ENCODE results near the gene SLC16A1. TPM values are rescaled to one million over a fixed set of nuclear protein-coding genes. Genes with fewer than 3 reads are reported as not detected.

Gene SLC16A1
- total RNA-seq, 1 experiment from 2014 or later = 101 TPM

DNA sequence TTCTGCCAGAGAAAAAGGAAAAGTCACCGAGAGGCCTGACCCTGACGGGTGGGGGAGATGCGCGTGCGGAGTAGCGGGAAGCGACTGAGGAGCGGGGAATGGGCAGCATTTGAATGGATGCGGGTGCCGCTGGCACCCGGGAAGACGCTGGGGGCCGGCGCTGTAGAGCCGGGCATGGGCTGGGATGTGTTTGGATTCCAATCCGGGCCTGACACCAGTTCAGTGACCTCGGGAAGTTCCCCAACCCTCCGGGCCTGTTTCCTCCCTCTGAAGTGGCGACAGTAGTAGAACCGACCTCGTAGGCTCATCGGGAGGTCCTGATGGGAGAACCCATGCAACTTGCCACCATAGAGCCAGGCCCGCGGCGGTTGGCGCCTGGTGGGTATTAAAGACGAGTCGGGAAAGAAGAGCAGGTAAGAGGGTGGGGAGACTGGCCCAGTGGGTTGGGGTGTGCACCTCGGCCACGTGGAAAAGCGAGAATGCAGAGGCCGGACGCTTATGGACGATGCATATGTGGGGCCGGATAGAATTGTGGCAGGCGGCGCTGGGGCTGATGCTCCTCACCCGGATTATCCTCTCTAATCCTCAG is 642 bp upstream of the SLC16A1 start:
- H3K27me3 ChIP-seq (replicated peaks; ENCODE audit: insufficient read depth, low read depth, low read length, poor library complexity) = no peaks in the 10 kb centered on the region
- BruUV-seq (replicated peaks) = TSS peak; percentile 46
- H3K27ac ChIP-seq (ENCODE audit: low read depth, low read length, poor library complexity, severe bottlenecking) = peak overlapping the region; percentile 89
- DNase-seq (ENCODE audit: low spot score) = no peak
- intact Hi-C loops (cut with micrococcal nuclease; ENCODE audit: unreplicated experiment) = no loop called here
- CTCF ChIA-PET = interaction anchor here (1.2 kb wide), 1 partner anchor 116 kb away, joined by 6 read pairs; the partner anchor contains the start of gene LRIG2
- H3K4me1 ChIP-seq (ENCODE audit: insufficient read depth, low read length, poor library complexity, severe bottlenecking) = peaks cover 22% of the 10 kb centered on the region
- no peaks in the 10 kb centered on the region for H3K9me3 ChIP-seq (ENCODE audit: low read depth, low read length, poor library complexity, severe bottlenecking)
- H3K36me3 ChIP-seq (ENCODE audit: insufficient read depth, low read length, poor library complexity, severe bottlenecking) = peaks cover 22% of the 10 kb centered on the region
- TF ChIP-seq EZH2 (IDR thresholded peaks at IDR 0.05; ENCODE audit: borderline replicate concordance, low read depth, low read length, poor library complexity, severe bottlenecking) = no peak
- TF ChIP-seq, protein P1, sequence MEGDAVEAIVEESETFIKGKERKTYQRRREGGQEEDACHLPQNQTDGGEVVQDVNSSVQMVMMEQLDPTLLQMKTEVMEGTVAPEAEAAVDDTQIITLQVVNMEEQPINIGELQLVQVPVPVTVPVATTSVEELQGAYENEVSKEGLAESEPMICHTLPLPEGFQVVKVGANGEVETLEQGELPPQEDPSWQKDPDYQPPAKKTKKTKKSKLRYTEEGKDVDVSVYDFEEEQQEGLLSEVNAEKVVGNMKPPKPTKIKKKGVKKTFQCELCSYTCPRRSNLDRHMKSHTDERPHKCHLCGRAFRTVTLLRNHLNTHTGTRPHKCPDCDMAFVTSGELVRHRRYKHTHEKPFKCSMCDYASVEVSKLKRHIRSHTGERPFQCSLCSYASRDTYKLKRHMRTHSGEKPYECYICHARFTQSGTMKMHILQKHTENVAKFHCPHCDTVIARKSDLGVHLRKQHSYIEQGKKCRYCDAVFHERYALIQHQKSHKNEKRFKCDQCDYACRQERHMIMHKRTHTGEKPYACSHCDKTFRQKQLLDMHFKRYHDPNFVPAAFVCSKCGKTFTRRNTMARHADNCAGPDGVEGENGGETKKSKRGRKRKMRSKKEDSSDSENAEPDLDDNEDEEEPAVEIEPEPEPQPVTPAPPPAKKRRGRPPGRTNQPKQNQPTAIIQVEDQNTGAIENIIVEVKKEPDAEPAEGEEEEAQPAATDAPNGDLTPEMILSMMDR (conservative IDR thresholded peaks at IDR 0.05; ENCODE audit: low read depth, low read length) = no peak
- POLR2A ChIA-PET (ENCODE audit: low non-redundant PET) = no interaction called here
- peak overlapping the region; percentile 94 for H3K4me3 ChIP-seq (ENCODE audit: low read depth, low read length, poor library complexity, severe bottlenecking)

DNA sequence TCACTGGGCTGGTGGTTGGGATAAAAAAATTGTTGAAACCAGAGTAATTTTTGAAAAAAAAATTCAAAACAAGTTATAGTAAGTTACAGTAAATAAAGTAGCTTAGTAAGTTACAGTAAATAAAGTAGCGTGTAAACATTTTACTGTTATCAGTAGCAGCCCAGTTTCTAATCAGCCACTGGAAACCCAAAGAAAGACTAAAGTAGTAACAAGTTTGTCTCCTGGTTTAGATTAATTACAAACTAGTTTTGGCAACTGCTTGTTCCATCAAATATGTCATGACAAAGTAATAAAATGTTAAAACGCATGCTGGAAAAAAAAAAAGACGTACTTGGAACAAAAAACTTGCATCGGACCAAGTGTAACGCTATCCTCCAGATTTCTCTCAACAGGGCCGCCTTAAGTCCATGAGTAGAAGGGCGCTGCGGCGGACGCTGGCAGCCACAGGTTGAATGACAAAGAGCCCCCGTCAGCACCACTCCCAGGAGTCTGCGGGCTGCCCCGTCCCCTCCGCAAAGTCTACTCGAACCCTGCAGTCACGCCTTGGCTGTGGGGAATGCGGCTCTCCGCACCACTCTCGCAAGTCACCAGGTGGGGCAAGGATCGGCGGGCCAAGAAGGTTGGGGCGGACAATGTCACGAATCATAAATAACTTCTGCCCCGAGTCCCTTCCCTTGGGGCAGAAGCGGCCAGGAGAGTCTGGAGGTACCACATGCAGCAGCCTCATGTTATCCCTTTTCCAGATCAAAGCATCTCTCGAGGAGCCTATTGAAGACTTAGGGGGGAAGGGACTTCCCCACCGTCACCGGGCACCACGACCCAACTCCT is 837 bp downstream of the SLC16A1 start:
- peak; percentile 76 for DNase-seq (ENCODE audit: low spot score)
- TF ChIP-seq, protein P1 (conservative IDR thresholded peaks at IDR 0.05; ENCODE audit: low read depth, low read length) = no peak
- TF ChIP-seq EZH2 (IDR thresholded peaks at IDR 0.05; ENCODE audit: borderline replicate concordance, low read depth, low read length, poor library complexity, severe bottlenecking) = no peak
- no peaks in the 10 kb centered on the region for H3K27me3 ChIP-seq (replicated peaks; ENCODE audit: insufficient read depth, low read depth, low read length, poor library complexity)
- peak overlapping the region; percentile 94 for H3K4me3 ChIP-seq (ENCODE audit: low read depth, low read length, poor library complexity, severe bottlenecking)
- H3K36me3 ChIP-seq (ENCODE audit: insufficient read depth, low read length, poor library complexity, severe bottlenecking) = peaks cover 8% of the 10 kb centered on the region
- H3K27ac ChIP-seq (ENCODE audit: low read depth, low read length, poor library complexity, severe bottlenecking) = peak overlapping the region; percentile 89
- intact Hi-C loops (cut with micrococcal nuclease; ENCODE audit: unreplicated experiment) = no loop called here
- ChIA-PET CTCF (interaction anchor here (0.5 to 1.7 kb wide), 3 partner anchors 118 to 350 kb away, joined by 4 to 7 read pairs (median 6); partner anchors contain the start of gene LRIG2), POLR2A (ENCODE audit: low non-redundant PET) (no interaction called here)
- BruUV-seq (replicated peaks) = TSS peak; percentile 39
- no peaks in the 10 kb centered on the region for H3K9me3 ChIP-seq (ENCODE audit: low read depth, low read length, poor library complexity, severe bottlenecking)
- peaks cover 22% of the 10 kb centered on the region for H3K4me1 ChIP-seq (ENCODE audit: insufficient read depth, low read length, poor library complexity, severe bottlenecking)

DNA sequence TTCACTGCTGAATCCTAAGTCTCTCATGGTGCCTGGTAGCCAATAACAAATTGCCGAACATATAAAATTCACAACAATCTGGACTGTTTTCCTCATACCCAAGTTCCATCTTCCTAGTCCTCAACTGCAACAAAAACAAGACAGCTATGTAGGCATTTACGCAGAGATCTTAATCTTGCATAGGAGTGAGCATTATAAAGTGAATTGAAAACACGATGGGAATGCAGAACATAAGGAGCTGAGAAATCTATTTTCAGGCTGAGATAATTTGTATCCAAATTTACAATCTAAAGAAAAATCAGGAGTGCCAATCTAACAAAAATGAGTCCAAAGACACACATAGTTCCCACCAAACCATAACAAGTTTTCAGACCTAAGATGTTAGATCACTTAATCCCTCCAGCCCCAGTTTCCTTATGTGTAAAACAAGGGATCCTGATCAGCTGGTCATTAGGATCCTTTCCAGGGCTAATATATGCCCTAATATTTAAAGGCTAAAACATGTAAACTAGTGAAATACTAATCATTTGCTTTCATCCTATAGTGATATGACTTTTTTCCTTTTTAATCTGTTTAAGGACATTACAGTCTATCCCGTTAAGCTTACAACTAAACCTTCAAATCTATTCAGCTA is 1.9 kb downstream of the SLC16A1 start:
- TF ChIP-seq, protein P1 (conservative IDR thresholded peaks at IDR 0.05; ENCODE audit: low read depth, low read length) = no peak
- Histone ChIP-seq H3K27ac (ENCODE audit: low read depth, low read length, poor library complexity, severe bottlenecking) (peak overlapping the region; percentile 89), H3K4me3 (ENCODE audit: low read depth, low read length, poor library complexity, severe bottlenecking) (peak overlapping the region; percentile 94), H3K27me3 (replicated peaks; ENCODE audit: insufficient read depth, low read depth, low read length, poor library complexity) (no peaks in the 10 kb centered on the region), H3K36me3 (ENCODE audit: insufficient read depth, low read length, poor library complexity, severe bottlenecking) (peaks cover 6% of the 10 kb centered on the region), H3K9me3 (ENCODE audit: low read depth, low read length, poor library complexity, severe bottlenecking) (no peaks in the 10 kb centered on the region), H3K4me1 (ENCODE audit: insufficient read depth, low read length, poor library complexity, severe bottlenecking) (peaks cover 22% of the 10 kb centered on the region)
- ChIA-PET POLR2A (ENCODE audit: low non-redundant PET) (no interaction called here), CTCF (interaction anchor here (0.5 to 1.7 kb wide), 2 partner anchors 119 to 349 kb away, joined by 4 to 7 read pairs; partner anchors contain the start of gene LRIG2)
- intact Hi-C loops (cut with micrococcal nuclease; ENCODE audit: unreplicated experiment) = no loop called here
- no peak for DNase-seq (ENCODE audit: low spot score)
- no TSS peak for BruUV-seq (replicated peaks)
